ENCODE results near the gene PHTF2.

DNA sequence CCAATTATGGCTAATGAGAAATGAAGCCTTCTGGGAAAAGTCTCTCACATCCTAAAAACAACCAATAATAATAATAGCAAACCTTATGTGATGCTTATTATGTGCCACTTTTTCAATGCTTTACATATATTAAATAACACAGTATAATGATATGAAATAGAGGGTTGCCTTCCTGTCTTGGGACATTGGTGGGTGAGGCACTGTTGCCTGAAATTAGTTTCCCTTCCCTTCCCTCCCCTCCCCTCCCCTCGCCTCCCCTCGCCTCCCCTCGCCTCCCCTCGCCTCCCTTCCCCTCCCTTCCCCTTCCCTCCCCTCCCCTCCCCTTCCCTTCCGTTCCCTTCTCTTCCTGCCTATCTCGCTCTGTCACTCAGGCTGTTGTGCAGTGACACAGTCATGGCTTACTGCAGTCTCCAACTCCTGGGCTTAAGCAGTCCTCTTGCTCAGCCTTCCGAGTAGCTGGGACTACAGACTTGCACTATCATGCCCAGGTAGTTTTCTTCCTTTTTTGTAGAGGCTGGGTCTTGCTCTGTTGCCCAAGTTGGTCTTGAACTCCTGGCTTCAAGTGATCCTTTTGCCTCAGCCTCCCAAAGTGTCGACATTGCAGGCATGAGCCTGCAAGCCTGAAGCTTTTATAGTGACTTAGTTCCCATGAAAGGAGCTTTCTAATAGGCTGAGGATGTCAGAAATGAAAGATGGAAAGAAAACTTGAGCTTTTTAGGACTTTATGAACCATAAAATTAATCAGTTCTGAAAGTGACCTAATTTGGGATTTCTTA is 47.9 kb downstream of the PHTF2 start:
- TF ChIP-seq, protein P1, sequence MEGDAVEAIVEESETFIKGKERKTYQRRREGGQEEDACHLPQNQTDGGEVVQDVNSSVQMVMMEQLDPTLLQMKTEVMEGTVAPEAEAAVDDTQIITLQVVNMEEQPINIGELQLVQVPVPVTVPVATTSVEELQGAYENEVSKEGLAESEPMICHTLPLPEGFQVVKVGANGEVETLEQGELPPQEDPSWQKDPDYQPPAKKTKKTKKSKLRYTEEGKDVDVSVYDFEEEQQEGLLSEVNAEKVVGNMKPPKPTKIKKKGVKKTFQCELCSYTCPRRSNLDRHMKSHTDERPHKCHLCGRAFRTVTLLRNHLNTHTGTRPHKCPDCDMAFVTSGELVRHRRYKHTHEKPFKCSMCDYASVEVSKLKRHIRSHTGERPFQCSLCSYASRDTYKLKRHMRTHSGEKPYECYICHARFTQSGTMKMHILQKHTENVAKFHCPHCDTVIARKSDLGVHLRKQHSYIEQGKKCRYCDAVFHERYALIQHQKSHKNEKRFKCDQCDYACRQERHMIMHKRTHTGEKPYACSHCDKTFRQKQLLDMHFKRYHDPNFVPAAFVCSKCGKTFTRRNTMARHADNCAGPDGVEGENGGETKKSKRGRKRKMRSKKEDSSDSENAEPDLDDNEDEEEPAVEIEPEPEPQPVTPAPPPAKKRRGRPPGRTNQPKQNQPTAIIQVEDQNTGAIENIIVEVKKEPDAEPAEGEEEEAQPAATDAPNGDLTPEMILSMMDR (IDR thresholded peaks at IDR 0.05): no peak
- no peak for TF ChIP-seq POLR2A (IDR thresholded peaks at IDR 0.05)
- TF ChIP-seq POLR2AphosphoS5 (IDR thresholded peaks at IDR 0.05): no peak
- TF ChIP-seq EP300 (IDR thresholded peaks at IDR 0.05; ENCODE audit: low read depth): no peak

Measured in transverse colon (tissue), 4 donors.